Activated CD8-positive, alpha-beta T cell treated with anti-CD3 and anti-CD28 coated beads for 36 hours (primary cell): ENCODE measurements around the gene PIGW. TPM values are rescaled to one million over a fixed set of nuclear protein-coding genes. Genes with fewer than 3 reads are reported as not detected.

Experiments
- ATAC-seq: fragments of 200-7000 bp; cut with Tn5 transposase; one replicate; pipeline ENCODE4 v1.10.0; 2021; ENCODE audit warnings: mild to moderate bottlenecking, moderate library complexity
- CTCF ChIA-PET: fragments of 350-600 bp; sonication (Branson Sonifier 250); formaldehyde crosslinking; loops from one replicate; lab custom pipeline; 2021; ENCODE audit warnings: antibody characterized with exemption; lab: Charles Lee
- POLR2A ChIA-PET: fragments of 350-600 bp; sonication (Branson Sonifier 250); formaldehyde crosslinking; loops from one replicate; lab custom pipeline; 2021; ENCODE audit warnings: antibody characterized with exemption; lab: Charles Lee
- DNase-seq: peaks from one replicate; pipeline ENCODE4 v3.0.0-alpha.2; 2020
- H3K27ac Mint-ChIP-seq: one replicate; pipeline ENCODE4 v1.8.0; 2021; ENCODE audit warnings: mild to moderate bottlenecking, mixed read lengths
- H3K27me3 Mint-ChIP-seq: one replicate; pipeline ENCODE4 v1.8.0; 2021; ENCODE audit warnings: mixed read lengths
- H3K36me3 Mint-ChIP-seq: one replicate; pipeline ENCODE4 v1.8.0; 2021; ENCODE audit warnings: low read depth, mixed read lengths
- H3K4me1 Mint-ChIP-seq: one replicate; pipeline ENCODE4 v1.8.0; 2021; ENCODE audit warnings: low read depth, mixed read lengths
- H3K4me3 Mint-ChIP-seq: one replicate; pipeline ENCODE4 v1.8.0; 2021; ENCODE audit warnings: mild to moderate bottlenecking, moderate library complexity, mixed read lengths
- H3K9me3 Mint-ChIP-seq: one replicate; pipeline ENCODE4 v1.8.0; 2021; ENCODE audit warnings: mixed read lengths
- CTCF ChIP-seq: fragments of 200-600 bp; IDR thresholded peaks from one replicate; pipeline ENCODE4 v1.8.0; 2022; ENCODE audit warnings: antibody characterized with exemption, mild to moderate bottlenecking
- intact Hi-C: fragments of 100-400 bp; cut with micrococcal nuclease; formaldehyde crosslinking; loops from one replicate; pipeline ENCODE4 v1.10.0; 2022
- total RNA-seq, 2 experiments: library from RNA; stranded (reverse); gene quantifications; one replicate each; pipeline ENCODE4 v1.2.3, GENCODE V29; 2021

Gene PIGW
- total RNA-seq, 2 experiments from 2014 or later: 11.0 to 11.9 TPM

GRCh38 chr17:36525113-36525512 is 9.7 kb upstream of the PIGW start:
- CTCF ChIA-PET: interaction anchor here (1.8 kb wide), 1 partner anchor 9 kb away, joined by 10 read pairs; the partner anchor contains the start of genes MYO19 and PIGW
- peak overlapping the region; percentile 59 for H3K27ac Mint-ChIP-seq
- no peak overlapping the region for H3K4me3 Mint-ChIP-seq
- peaks cover 59% of the 10 kb centered on the region for H3K36me3 Mint-ChIP-seq
- no peak for TF ChIP-seq CTCF
- H3K27me3 Mint-ChIP-seq: no peaks in the 10 kb centered on the region
- DNase-seq: no peak
- intact Hi-C loops: no loop called here
- peaks cover 25% of the 10 kb centered on the region for H3K4me1 Mint-ChIP-seq
- POLR2A ChIA-PET: interaction anchor here (0.7 to 5.7 kb wide), 5 partner anchors 10 to 33 kb away, joined by 3 to 36 read pairs (median 3); partner anchors contain the start of genes MYO19 and PIGW
- H3K9me3 Mint-ChIP-seq: no peaks in the 10 kb centered on the region
- ATAC-seq: no peak

DNA sequence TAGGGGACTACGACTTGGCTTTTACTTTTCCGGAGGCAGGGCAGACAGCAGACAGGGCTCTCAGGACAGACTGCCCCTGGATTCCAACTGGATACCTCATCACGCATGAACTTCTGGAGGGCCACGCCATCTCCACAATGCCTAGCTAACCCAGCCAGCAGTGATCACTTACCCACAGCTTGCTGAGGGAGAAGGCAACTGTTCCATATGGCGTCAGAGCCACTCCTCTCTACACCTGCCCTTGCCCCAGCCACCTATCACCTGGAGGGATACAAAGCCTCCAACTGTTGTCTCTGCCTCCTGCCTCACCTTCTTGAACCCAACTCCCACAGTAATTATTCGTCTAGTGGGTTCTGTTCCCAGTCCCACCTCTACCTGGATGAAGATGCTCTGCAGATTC is 8.9 kb upstream of the PIGW start:
- TF ChIP-seq CTCF: no peak
- Mint-ChIP-seq H3K9me3 (no peaks in the 10 kb centered on the region), H3K27ac (peak overlapping the region; percentile 13), H3K36me3 (peaks cover 51% of the 10 kb centered on the region), H3K4me3 (no peak overlapping the region), H3K27me3 (no peaks in the 10 kb centered on the region), H3K4me1 (peaks cover 25% of the 10 kb centered on the region)
- DNase-seq: no peak
- ChIA-PET POLR2A (interaction anchor here (0.7 to 5.7 kb wide), 3 partner anchors 10 to 31 kb away, joined by 3 to 36 read pairs (median 3); partner anchors contain the start of genes MYO19 and PIGW), CTCF (interaction anchor here (0.6 kb wide), 1 partner anchor 8 kb away, joined by 3 read pairs; the partner anchor contains the start of genes MYO19 and PIGW)
- intact Hi-C loops: no loop called here
- ATAC-seq: no peak

- no peak for ATAC-seq
- intact Hi-C loops: no loop called here
- no peak for TF ChIP-seq CTCF
- Mint-ChIP-seq H3K27ac (no peak overlapping the region), H3K27me3 (no peaks in the 10 kb centered on the region), H3K36me3 (peaks cover 55% of the 10 kb centered on the region), H3K9me3 (no peaks in the 10 kb centered on the region), H3K4me3 (no peak overlapping the region), H3K4me1 (peaks cover 34% of the 10 kb centered on the region)
- no peak for DNase-seq
- CTCF ChIA-PET: interaction anchor here (1.4 kb wide), 1 partner anchor 75 kb away, joined by 4 read pairs; no protein-coding TSS in a partner anchor
- POLR2A ChIA-PET: interaction anchor here (0.6 to 1.0 kb wide), 2 partner anchors 9 to 31 kb away, joined by 3 read pairs; no protein-coding TSS in a partner anchor
Observed at GRCh38 chr17:36527621-36528250, 7.1 kb upstream of the PIGW start.

- peaks cover 43% of the 10 kb centered on the region for H3K4me1 Mint-ChIP-seq
- DNase-seq (no peak), ATAC-seq (no peak)
- no peaks in the 10 kb centered on the region for H3K9me3 Mint-ChIP-seq
- peak overlapping the region; percentile 53 for H3K27ac Mint-ChIP-seq
- H3K27me3 Mint-ChIP-seq: no peaks in the 10 kb centered on the region
- CTCF ChIA-PET: no interaction called here
- no peak overlapping the region for H3K4me3 Mint-ChIP-seq
- peaks cover 61% of the 10 kb centered on the region for H3K36me3 Mint-ChIP-seq
- no peak for TF ChIP-seq CTCF
- intact Hi-C loops: no loop called here
- POLR2A ChIA-PET: interaction anchor here (0.7 kb wide), 1 partner anchor 14 kb away, joined by 3 read pairs; no protein-coding TSS in a partner anchor
Observed at GRCh38 chr17:36529121-36529520, 5.7 kb upstream of the PIGW start.

- CTCF ChIA-PET: interaction anchor here (1.2 kb wide), 1 partner anchor 13 kb away, joined by 3 read pairs; no protein-coding TSS in a partner anchor
- POLR2A ChIA-PET: interaction anchor here (1.0 to 1.5 kb wide), 2 partner anchors 12 to 20 kb away, joined by 3 read pairs; no protein-coding TSS in a partner anchor
- peak overlapping the region; percentile 55 for H3K27ac Mint-ChIP-seq
Observed at GRCh38 chr17:36532435-36532975, 2.3 kb upstream of the PIGW start.

More at GRCh38 chr17:36532435-36532975, 2.3 kb upstream of the PIGW start:
- H3K36me3 Mint-ChIP-seq: peaks cover 54% of the 10 kb centered on the region
- H3K4me1 Mint-ChIP-seq: peaks cover 32% of the 10 kb centered on the region
- DNase-seq: no peak
- peaks cover 2% of the 10 kb centered on the region for H3K9me3 Mint-ChIP-seq
- intact Hi-C loops: no loop called here
- TF ChIP-seq CTCF: no peak
- no peaks in the 10 kb centered on the region for H3K27me3 Mint-ChIP-seq
- ATAC-seq: no peak
- no peak overlapping the region for H3K4me3 Mint-ChIP-seq
